Prostate gland (tissue), 2 donors: ENCODE data around the gene RIPOR3. TPM values are rescaled to one million over a fixed set of nuclear protein-coding genes. Genes with fewer than 3 reads are reported as not detected.

ENCODE experiments used
- DNase-seq: peaks from one replicate; pipeline ENCODE4 v3.0.0-alpha.2; 2019; ENCODE audit warnings: low spot score
- H3K27ac ChIP-seq, 2 donors: fragments of 200-600 bp; sonication (generic); 2 replicates each; pipeline ENCODE4 v1.5.1; 2017 to 2019
- H3K27me3 ChIP-seq: fragments of 200-600 bp; sonication (generic); replicated peaks from 2 replicates; pipeline ENCODE4 v1.5.1; 2019; ENCODE audit not compliant: insufficient read depth
- H3K36me3 ChIP-seq, 2 donors: fragments of 200-600 bp; sonication (generic); 1 replicate in 1 of 2; 2 replicates in 1 of 2; pipeline versions ENCODE4 v1.5.1 to v1.8.1; 2017 to 2019
- H3K4me1 ChIP-seq: fragments of 200-600 bp; sonication (generic); replicated peaks from 2 replicates; pipeline ENCODE4 v1.5.1; 2019
- H3K4me3 ChIP-seq, 2 donors: fragments of 200-600 bp; sonication (generic); 2 replicates each; pipeline ENCODE4 v1.5.1; 2017 to 2019
- H3K9me3 ChIP-seq: fragments of 200-600 bp; sonication (generic); 2 replicates; pipeline ENCODE4 v1.5.1; 2017
- CTCF ChIP-seq, 4 experiments: fragments of 200-600 bp in 2 of 4; fragments of 450-650 bp in 2 of 4; sonication (generic) in 2 of 4; IDR thresholded peaks; 1 replicate in 3 of 4; 2 replicates in 1 of 4; pipeline ENCODE4 v1.5.1; 2016 to 2019; ENCODE audit warnings: antibody characterized with exemption in 4 of 4, mild to moderate bottlenecking in 2 of 4, moderate library complexity in 2 of 4
- POLR2A ChIP-seq: fragments of 450-650 bp; IDR thresholded peaks from one replicate; pipeline ENCODE4 v1.6.1; 2016; ENCODE audit warnings: antibody characterized with exemption, mild to moderate bottlenecking
- POLR2AphosphoS5 ChIP-seq: sonication (generic); formaldehyde crosslinking; IDR thresholded peaks from one replicate; pipeline ENCODE4 v1.6.1; 2017; ENCODE audit warnings: antibody characterized with exemption
- WGBS: methylation state at CpG from one replicate; pipeline ENCODE4 v1.1.5; 2018; 5-methylcytosine and 5-hydroxymethylcytosine counted together
- intact Hi-C: fragments of 100-400 bp; cut with DNase I; formaldehyde crosslinking; loops from one replicate; pipeline ENCODE4 v1.14.2; 2022
- total RNA-seq, 2 donors: library from RNA; depleted of rRNA; stranded (reverse); fragments of >200 nt; gene quantifications; one replicate each; pipeline ENCODE4 v1.1.0, GENCODE V29; 2016

RIPOR3 gene
- total RNA-seq, 2 donors from 2014 or later, result 0.55 to 11.3 TPM

- Histone ChIP-seq H3K27ac (no peak overlapping the region), H3K36me3 (no peaks in the 10 kb centered on the region), H3K4me1 (peaks cover 9% of the 10 kb centered on the region), H3K27me3 (no peaks in the 10 kb centered on the region), H3K9me3 (no peaks in the 10 kb centered on the region), H3K4me3 (no peak overlapping the region)
- DNase-seq, result no peak
- intact Hi-C loops, result no loop called here
- WGBS, result 91% methylated on average over 5 of the region's 5 CpGs
- TF ChIP-seq POLR2A (no peak), POLR2AphosphoS5 (no peak), CTCF (IDR thresholded peaks at IDR 0.05) (no peak)
Observed at GRCh38 chr20:50591233-50591852, 100.0 kb downstream of the RIPOR3 start.

- no peak for TF ChIP-seq POLR2AphosphoS5
- no peak for TF ChIP-seq CTCF (IDR thresholded peaks at IDR 0.05)
- no peak for TF ChIP-seq POLR2A
- no peak overlapping the region for H3K27ac ChIP-seq
- H3K27me3 ChIP-seq, result no peaks in the 10 kb centered on the region
- intact Hi-C loops, result no loop called here
- WGBS, result 94% methylated on average over 8 of the region's 11 CpGs
- H3K4me3 ChIP-seq, result no peak overlapping the region
- peaks cover 9% of the 10 kb centered on the region for H3K4me1 ChIP-seq
- no peak for DNase-seq
- H3K36me3 ChIP-seq, result no peaks in the 10 kb centered on the region
- no peaks in the 10 kb centered on the region for H3K9me3 ChIP-seq
Observed at GRCh38 chr20:50590348-50590664, 101.0 kb downstream of the RIPOR3 start.

DNA sequence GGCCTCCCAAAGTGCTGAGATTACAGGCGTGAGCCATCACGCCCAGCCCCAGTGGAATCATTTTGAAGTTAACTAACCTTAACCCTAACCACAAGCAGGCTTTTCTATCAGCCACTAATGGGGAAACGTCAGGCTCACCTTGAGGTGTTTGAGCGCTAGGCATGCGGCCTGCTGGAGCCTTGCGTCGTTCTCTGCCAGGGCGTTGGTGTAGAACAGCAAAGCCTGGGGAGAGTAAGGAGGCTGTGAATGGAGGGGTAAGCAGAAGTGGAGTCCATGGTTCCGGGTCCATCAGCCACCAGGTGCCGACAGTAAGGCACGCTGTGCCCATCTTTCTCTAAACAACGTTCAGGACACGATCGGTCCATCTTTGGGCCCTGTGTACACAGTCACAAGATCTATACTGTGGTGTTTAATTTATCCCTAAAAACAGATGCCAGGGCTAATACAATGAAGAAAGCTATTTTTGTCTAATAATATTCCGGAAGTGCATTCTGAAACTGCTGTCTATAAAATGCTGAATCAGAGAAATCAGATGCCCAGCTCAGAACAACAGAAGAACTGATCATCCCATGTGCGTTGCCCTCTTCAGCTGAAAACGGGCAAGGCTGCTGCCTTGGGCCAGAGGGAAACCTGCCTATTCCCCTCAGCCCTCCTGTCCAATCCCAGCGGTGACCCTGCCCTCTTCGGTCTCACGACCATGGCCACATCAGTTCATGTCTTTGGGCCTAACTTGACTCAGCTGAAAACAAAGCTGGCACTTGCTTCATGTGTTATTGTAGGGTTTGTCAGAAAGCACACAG lies 101.6 kb downstream of the RIPOR3 start:
- Histone ChIP-seq H3K27me3 (no peaks in the 10 kb centered on the region), H3K4me1 (peaks cover 9% of the 10 kb centered on the region), H3K36me3 (no peaks in the 10 kb centered on the region), H3K9me3 (no peaks in the 10 kb centered on the region), H3K4me3 (no peak overlapping the region), H3K27ac (no peak overlapping the region)
- DNase-seq, result no peak
- intact Hi-C loops, result loop anchor here (10.0 kb wide), 1 partner anchor 465 kb away; no protein-coding TSS in a partner anchor
- TF ChIP-seq CTCF (IDR thresholded peaks at IDR 0.05) (no peak), POLR2A (no peak), POLR2AphosphoS5 (no peak)
- 92% methylated on average over 20 of the region's 20 CpGs for WGBS

DNA sequence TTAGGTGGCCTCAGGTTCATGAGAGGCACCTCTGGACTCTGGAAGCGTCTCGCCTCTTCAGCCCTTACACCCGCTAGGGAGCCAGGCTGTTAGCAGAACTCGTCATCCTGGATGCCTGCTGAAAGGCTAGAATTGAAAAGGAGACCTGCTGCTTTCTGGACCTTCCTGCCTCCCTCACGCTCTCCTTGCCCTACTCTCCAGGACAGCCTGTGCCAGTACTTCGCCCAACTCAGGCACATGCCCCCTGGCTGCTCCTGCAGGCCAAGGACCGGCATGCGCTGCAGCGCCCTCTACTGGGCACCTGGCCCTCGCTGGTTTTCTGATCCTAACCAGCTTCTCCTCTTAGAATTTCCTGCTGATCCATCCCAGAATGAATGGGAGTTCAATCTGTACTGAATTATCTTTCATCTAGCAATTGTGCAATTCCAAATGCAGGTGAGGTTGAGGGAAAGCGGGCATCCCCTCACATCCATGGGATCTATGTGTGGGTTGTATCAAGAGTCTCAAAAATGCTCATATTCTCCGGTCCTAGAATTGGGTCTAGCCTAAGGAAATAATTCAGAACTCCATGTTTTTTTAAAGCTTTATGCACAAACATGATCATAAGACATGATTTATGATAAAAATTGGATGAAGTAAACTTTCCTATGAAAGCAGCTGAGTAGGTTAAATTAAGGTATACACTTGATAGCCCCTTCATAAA lies 103.2 kb downstream of the RIPOR3 start:
- Histone ChIP-seq H3K27ac (peak overlapping the region in 1 of 2 donors; percentile 7), H3K4me1 (peaks cover 14% of the 10 kb centered on the region), H3K4me3 (no peak overlapping the region), H3K36me3 (no peaks in the 10 kb centered on the region), H3K9me3 (no peaks in the 10 kb centered on the region), H3K27me3 (no peaks in the 10 kb centered on the region)
- DNase-seq, result peak; percentile 61
- no peak for TF ChIP-seq POLR2AphosphoS5
- TF ChIP-seq CTCF (IDR thresholded peaks at IDR 0.05), result peak; percentile 68 to 89 (median 81)
- 62% methylated on average over 12 of the region's 12 CpGs for WGBS
- intact Hi-C loops, result loop anchor here (10.0 kb wide), 1 partner anchor 463 kb away; no protein-coding TSS in a partner anchor
